ENCODE data around the gene RGS10.
"Not testable (repeated sequence)": the region's sequence is repeated elsewhere in the genome, so short reads cannot be mapped to it uniquely, and the experiment has no call there.

Gene RGS10

DNA sequence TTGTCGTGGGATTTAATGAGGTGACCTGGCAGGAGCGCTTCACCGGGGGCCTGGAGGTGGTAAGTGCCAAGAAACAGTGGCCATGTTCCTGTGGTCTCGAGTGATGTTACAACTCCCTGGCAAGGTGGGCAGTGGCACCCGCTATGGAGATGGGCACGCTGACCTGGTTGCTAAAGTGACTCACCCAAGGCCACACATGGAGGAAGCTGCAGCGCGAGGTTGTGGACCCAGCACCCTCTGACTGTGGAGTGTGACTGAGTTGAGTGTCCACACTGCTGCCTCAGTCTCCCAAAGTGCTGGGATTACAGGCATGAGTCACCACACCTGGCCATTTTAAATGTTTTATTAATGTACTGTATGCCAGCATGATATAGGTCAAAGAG is 73.2 kb downstream of the RGS10 start:
- no peak for DNase-seq
- Mint-ChIP-seq H3K4me3 (no peak overlapping the region), H3K27ac (no peak overlapping the region), H3K36me3 (peaks cover 6 to 8% of the 10 kb centered on the region in 2 donors), H3K27me3 (peaks cover 9 to 10% of the 10 kb centered on the region in 2 donors), H3K9me3 (peaks cover 4 to 13% of the 10 kb centered on the region in 2 donors), H3K4me1 (peaks cover 27 to 48% of the 10 kb centered on the region in 2 donors)
- ATAC-seq (replicated peaks), result no peak

DNA sequence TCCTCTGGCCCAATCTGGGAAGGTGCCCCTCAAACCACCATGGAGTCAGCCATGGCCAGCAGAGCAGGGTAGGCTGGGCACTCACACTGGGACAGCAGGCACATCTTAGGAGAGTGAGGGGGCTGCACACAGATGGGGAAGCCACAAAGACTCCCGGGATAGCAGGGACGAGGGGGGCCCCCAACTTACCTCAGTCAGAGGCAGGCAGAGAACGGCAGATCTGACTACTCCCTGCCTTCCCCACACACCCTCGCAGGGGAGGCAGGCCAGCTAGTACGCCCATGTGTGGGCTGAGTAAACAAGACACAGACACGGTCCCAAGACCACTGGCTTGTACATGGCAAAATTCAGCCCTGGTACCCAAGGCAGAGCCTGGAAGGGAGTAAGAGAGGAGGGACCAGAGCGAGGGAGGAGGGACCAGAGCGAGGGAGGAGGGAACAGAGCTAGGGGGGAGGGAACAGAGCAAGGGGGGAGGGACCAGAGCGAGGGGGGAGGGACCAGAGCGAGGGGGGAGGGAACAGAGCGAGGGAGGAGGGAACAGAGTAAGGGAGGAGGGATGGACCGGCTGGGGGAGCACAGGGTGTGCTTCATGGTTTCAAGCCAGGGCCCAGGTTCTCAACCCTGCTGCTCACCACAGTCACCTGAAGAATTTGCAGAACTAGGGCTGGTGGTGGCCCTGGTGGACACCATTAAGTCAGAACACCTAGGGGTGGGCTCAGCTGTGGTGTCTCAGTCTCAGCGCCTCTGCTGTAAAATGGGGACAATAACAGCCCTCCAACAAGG is 73.8 kb downstream of the RGS10 start:
- DNase-seq (no peak), ATAC-seq (replicated peaks) (no peak)
- peaks cover under 1 to 11% of the 10 kb centered on the region in 2 donors for H3K9me3 Mint-ChIP-seq
- no peak overlapping the region for H3K27ac Mint-ChIP-seq
- peaks cover 4% of the 10 kb centered on the region in 2 donors for H3K36me3 Mint-ChIP-seq
- H3K4me1 Mint-ChIP-seq, result peaks cover 24 to 44% of the 10 kb centered on the region in 2 donors
- peaks cover 9 to 10% of the 10 kb centered on the region in 2 donors for H3K27me3 Mint-ChIP-seq
- H3K4me3 Mint-ChIP-seq, result no peak overlapping the region

DNA sequence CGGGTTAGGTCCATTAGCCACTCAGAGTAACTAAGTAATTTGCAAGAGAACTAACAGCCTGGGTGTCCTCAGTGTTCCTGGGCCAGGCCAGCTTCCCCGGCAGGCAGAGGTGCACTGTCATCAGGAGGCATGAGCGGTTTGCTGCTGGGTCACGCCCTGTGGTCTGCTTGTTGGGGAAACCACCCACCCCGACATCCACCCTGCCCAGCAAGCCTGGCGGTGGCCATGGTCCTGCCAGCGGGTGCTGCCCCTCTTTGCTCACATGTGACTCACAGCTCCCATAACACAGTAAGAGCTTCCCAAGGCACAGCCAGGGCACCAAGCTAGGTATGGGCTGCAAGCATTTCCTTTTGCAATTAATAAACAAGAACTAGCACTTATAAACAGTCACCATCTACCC is 75.9 kb downstream of the RGS10 start:
- DNase-seq (peak; percentile 40), ATAC-seq (replicated peaks) (peak; percentile 50 to 59)
- Mint-ChIP-seq H3K27me3 (peaks cover 9 to 10% of the 10 kb centered on the region in 2 donors), H3K9me3 (peaks cover 4 to 11% of the 10 kb centered on the region in 2 donors), H3K36me3 (peaks cover 11 to 12% of the 10 kb centered on the region in 2 donors), H3K4me3 (no peak overlapping the region), H3K4me1 (peaks cover 20 to 32% of the 10 kb centered on the region in 2 donors), H3K27ac (no peak overlapping the region)

DNA sequence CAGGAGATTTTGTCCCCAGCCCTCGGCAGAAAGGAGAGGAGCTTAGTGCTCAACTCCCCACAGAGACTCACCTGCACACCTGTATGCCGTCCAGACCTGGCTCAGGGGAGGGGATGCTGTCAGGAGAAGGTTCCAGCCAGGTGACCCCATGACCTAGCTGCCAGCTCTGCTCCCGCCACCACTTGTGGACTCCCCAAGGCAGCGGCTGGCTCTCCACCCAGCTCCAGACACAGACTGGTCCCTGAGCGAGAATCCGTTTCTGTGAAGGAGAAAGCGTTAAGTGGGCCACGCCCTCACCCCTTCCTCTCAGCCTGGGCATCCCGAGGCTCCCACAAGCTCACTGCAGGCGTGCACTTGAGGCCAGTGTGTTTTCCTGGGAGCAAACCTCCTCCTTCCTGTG is 76.4 kb downstream of the RGS10 start:
- no peak overlapping the region for H3K4me3 Mint-ChIP-seq
- no peak overlapping the region for H3K27ac Mint-ChIP-seq
- peaks cover 4 to 8% of the 10 kb centered on the region in 2 donors for H3K9me3 Mint-ChIP-seq
- peaks cover 9 to 10% of the 10 kb centered on the region in 2 donors for H3K27me3 Mint-ChIP-seq
- no peak for DNase-seq
- H3K36me3 Mint-ChIP-seq, result peaks cover 11 to 12% of the 10 kb centered on the region in 2 donors
- H3K4me1 Mint-ChIP-seq, result peaks cover 21 to 32% of the 10 kb centered on the region in 2 donors
- ATAC-seq (replicated peaks), result no peak

DNA sequence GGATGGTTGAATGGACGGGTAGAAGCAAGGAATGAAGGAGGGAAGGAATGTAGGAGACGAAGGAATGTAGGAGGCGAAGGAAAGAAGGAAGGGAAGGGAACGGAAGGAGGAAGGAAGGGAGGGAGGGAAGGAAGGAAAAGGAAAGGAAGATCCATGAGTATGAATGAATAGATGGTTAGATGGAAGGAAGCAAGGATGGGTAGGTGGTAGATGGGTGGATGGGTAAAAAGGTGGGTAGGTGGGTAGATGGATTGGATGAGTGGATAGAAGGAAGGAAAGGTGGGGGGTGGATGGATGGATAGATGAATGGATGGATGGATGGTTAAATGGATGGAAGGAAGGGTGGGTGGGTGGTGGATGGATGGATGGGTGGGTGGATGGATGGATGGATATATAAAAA is 77.4 kb downstream of the RGS10 start:
- peaks cover 9 to 10% of the 10 kb centered on the region in 2 donors for H3K27me3 Mint-ChIP-seq
- no peak overlapping the region for H3K4me3 Mint-ChIP-seq
- H3K36me3 Mint-ChIP-seq, result peaks cover 11 to 14% of the 10 kb centered on the region in 2 donors
- no peak overlapping the region for H3K27ac Mint-ChIP-seq
- ATAC-seq (replicated peaks), result no peak
- DNase-seq, result no peak
- peaks cover 4% of the 10 kb centered on the region in 2 donors for H3K9me3 Mint-ChIP-seq
- H3K4me1 Mint-ChIP-seq, result peaks cover 25 to 38% of the 10 kb centered on the region in 2 donors

DNA sequence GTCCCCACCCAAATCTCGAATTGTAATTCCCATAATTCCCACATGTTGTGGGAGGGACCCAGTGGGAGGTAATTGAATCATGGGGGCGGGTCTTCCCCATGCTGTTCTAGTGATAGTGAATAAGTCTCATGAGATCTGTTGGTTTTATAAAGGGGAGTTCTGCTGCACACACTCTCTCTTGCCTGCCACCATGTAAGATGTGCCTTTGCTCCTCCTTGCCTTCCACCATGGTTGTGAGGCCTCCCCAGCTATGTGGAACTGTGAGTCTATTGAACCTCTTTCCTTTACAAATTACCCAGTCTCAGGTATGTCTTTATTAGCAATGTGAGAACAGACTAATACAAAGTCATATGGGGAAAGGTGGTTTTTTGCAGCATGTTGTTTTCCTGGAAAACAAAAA is 79.3 kb downstream of the RGS10 start:
- DNase-seq; H3K9me3 Mint-ChIP-seq; ATAC-seq (replicated peaks); H3K27ac Mint-ChIP-seq; H3K4me3 Mint-ChIP-seq: not testable (repeated sequence)
- peaks cover 9 to 10% of the 10 kb centered on the region in 2 donors for H3K27me3 Mint-ChIP-seq
- H3K4me1 Mint-ChIP-seq, result peaks cover 23 to 38% of the 10 kb centered on the region in 2 donors
- peaks cover 11 to 14% of the 10 kb centered on the region in 2 donors for H3K36me3 Mint-ChIP-seq

DNA sequence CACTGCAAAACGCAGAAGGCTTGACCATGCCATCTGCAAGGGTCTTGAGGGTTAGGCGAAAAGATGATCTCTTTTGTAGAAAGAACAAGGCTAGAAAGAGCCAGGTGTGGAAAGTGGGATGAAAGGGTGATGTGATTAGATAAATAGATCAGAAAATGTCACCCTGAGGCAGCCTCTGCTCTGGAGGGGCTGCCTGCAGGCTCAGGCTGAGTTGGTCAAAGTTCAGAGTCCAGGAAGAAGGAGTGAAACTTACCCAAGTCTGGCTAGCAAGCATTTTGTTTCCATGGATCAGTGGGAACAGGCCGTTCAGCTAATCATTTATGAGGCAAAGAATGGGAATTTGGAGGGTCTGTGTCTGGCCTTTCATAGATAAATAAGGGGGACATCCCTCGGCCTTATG is 79.7 kb downstream of the RGS10 start:
- Mint-ChIP-seq H3K27me3 (peaks cover 9 to 10% of the 10 kb centered on the region in 2 donors), H3K36me3 (peaks cover 11 to 14% of the 10 kb centered on the region in 2 donors), H3K27ac (no peak overlapping the region), H3K4me3 (no peak overlapping the region), H3K4me1 (peaks cover 23 to 38% of the 10 kb centered on the region in 2 donors), H3K9me3 (peaks cover 4% of the 10 kb centered on the region in 2 donors)
- no peak for DNase-seq
- ATAC-seq (replicated peaks), result no peak

DNA sequence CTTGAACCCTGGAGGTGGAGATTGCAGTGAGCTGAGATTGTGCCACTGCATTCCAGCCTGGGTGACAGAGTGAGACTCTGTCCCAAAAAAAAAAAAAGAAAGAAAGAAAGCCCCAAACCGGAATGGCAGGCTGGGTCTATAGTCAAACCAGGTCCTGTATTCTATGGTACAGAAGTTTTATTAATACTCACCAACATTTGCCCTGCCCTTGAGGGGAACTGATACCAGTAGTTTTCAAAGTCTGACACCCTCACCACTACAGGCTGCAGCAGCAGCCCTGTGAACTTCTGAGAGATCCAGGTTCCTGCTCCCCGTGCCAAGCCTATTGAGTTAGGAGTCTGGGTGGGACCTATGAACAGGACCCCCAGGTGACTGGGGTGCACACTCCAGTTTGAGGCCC is 80.6 kb downstream of the RGS10 start:
- Mint-ChIP-seq H3K27ac (peak overlapping the region; percentile 78), H3K4me3 (peak overlapping the region; percentile 19 to 35), H3K9me3 (peaks cover 4% of the 10 kb centered on the region in 2 donors), H3K36me3 (peaks cover 14 to 17% of the 10 kb centered on the region in 2 donors), H3K27me3 (peaks cover 9 to 10% of the 10 kb centered on the region in 2 donors), H3K4me1 (peaks cover 24 to 40% of the 10 kb centered on the region in 2 donors)
- DNase-seq (no peak), ATAC-seq (replicated peaks) (peak; percentile 86 to 89)

DNA sequence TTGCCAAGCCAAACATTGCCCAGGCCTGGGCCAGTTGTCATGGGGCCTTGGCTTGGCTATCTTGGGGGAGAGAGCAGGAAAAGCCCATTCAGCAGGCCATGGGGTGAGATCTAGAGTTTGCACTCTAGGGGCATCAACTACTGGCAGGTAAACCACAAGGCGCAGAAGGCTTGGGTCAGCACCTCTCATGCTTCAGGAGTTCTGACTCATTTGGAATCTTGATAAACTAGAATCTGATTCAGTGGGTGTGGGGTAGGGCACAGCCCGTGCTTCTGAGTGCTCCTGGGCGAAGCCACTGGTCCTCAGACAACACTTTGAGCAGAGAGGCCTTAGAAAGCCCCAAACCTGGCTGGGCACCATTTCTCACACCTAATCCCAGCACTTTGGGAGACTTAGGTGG is 81.1 kb downstream of the RGS10 start:
- peaks cover 9 to 10% of the 10 kb centered on the region in 2 donors for H3K27me3 Mint-ChIP-seq
- DNase-seq (peak; percentile 66), ATAC-seq (replicated peaks) (peak; percentile 94 to 95)
- H3K36me3 Mint-ChIP-seq, result peaks cover 14 to 17% of the 10 kb centered on the region in 2 donors
- H3K4me3 Mint-ChIP-seq, result peak overlapping the region; percentile 30 to 35
- H3K27ac Mint-ChIP-seq, result peak overlapping the region; percentile 78
- peaks cover 4% of the 10 kb centered on the region in 2 donors for H3K9me3 Mint-ChIP-seq
- peaks cover 20 to 37% of the 10 kb centered on the region in 2 donors for H3K4me1 Mint-ChIP-seq

DNA sequence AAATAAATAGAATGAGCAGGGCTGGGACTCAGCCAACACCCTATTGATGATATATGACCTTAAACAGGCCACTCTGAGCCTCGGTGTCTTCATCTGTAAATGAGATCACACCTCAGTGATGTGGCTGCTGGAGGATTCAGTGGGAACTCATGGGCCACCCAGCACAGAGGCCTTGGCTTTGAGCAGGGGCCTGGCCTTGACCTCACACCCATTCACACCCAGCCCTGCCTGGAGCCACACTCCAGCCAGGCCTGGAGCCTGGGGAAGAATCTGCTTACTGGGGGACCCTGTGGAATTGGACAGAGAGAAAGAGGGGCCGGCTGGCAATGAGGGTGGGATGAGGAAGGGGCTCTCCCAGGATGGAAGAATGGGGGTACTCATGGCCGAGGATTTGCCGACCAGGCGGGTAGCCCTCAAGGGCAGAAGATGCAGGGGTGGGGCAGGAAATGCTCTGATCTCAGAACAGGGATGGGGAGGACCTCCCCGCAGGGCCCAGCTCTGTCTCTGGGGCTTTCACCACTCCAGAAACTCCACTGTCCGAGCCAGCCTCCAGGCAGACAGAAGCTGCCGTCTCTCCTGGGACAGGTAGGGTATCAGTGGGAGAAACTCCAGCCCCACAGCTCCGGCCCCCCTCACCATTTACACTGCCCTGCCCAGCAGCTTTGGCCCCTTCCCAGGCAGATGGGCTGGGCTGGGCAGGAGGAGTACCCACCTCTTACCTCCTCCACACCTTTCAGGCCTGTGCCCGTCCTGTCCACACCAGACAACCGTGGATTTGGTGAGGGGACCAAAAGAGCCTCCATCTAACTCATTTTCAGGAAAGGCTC is 81.9 kb downstream of the RGS10 start:
- peaks cover 26 to 39% of the 10 kb centered on the region in 2 donors for H3K4me1 Mint-ChIP-seq
- H3K27ac Mint-ChIP-seq, result peak overlapping the region; percentile 85
- H3K4me3 Mint-ChIP-seq, result no peak overlapping the region
- DNase-seq (no peak), ATAC-seq (replicated peaks) (no peak)
- peaks cover 18 to 22% of the 10 kb centered on the region in 2 donors for H3K36me3 Mint-ChIP-seq
- peaks cover 9 to 10% of the 10 kb centered on the region in 2 donors for H3K27me3 Mint-ChIP-seq
- peaks cover 4% of the 10 kb centered on the region in 2 donors for H3K9me3 Mint-ChIP-seq

DNA sequence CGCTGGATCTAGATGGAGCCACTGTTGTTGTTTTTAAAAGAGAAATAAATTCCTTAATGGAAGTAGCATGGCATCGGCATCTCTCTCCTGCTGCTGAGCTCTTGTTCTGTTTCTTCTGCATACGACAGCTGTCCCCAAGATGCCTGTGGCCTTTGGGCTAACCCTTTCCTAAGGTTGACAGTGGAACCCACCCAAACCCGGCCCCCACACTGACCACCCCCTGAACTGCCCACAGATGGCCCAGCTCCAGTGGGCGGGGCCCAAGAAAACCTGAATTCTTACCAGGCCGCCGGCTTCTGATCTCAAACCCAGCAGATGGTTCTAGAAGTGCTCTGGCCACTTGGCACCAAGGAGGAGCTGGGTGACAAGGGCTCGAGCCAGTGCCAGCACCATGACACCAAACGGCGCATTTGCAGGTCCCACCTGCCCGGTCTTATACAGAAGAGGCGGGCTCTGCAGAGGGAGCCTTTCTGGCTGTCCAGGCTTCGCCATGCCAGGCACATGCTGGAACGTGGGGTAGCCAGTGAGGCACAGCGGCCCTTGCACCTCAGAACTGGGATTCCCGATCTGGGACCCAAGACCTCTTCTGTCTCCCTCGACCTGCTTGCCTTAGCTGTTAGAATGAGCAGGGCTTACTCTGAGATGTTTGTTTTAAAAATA is 82.7 kb downstream of the RGS10 start:
- Mint-ChIP-seq H3K9me3 (peaks cover 4% of the 10 kb centered on the region in 2 donors), H3K4me1 (peaks cover 28 to 42% of the 10 kb centered on the region in 2 donors), H3K36me3 (peaks cover 19 to 26% of the 10 kb centered on the region in 2 donors), H3K27me3 (peaks cover 1 to 2% of the 10 kb centered on the region in 2 donors), H3K27ac (peak overlapping the region; percentile 53), H3K4me3 (no peak overlapping the region)
- DNase-seq (no peak), ATAC-seq (replicated peaks) (no peak)

DNA sequence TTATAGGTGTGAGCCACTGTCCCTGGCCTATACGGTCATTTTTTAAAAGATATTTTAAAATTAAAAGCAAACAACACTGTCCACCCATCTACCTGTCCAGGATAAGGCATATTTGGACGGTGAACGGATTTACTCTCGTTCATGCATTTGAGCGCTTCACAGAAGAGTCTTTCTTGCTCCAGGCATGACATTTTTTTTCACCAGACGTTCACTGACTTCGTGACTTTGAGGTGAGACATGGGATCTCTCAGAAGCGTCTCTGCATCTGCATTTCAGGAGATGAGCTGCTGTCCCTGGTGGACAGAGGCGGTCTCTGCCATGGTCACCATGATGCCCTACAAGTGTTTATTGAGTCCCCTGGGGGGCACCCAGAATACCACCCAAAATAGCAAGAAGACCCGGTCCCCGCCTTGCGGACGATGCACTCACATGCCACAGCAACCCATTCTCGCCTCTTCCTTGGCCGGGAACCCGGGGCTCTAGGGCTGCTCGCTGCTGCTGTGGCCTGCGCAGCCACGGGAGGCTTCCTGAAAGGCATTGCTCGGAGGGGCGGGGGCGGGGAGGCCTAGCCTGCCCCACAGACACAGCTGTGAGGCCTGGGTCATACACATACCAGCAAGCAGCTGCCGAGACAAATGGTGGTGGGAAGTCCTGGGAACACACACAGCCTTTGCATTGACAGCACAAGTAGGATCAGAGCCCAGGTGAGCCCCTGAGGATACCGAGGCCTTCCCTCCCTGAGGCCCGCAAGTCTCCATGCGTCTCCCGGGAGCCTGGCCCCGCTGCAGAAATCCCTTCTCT is 84.4 kb downstream of the RGS10 start:
- H3K4me3 Mint-ChIP-seq, result no peak overlapping the region

DNA sequence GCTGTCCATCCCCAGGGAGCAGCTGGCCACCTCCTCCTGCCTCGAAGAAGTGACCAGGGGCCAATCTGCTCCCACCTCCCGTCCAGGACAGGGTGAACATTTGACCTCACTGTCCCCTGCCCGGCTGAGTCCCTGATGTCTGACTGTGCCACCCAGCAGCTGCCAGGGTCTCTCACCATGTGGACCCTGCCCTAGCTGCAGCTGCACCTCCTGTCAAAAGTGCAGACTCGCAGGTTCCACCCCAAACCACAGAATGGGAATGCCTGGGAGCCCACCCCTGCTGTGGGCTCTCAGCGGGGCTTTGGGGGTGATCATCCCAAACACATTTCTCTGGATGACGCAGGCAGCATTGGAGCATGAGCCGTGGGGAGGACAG is 86.1 kb downstream of the RGS10 start:
- no peaks in the 10 kb centered on the region for H3K27me3 Mint-ChIP-seq
- H3K4me1 Mint-ChIP-seq, result peaks cover 22 to 37% of the 10 kb centered on the region in 2 donors
- ATAC-seq (replicated peaks) (no peak), DNase-seq (no peak)
- H3K4me3 Mint-ChIP-seq, result no peak overlapping the region
- H3K36me3 Mint-ChIP-seq, result peaks cover 19 to 31% of the 10 kb centered on the region in 2 donors
- H3K9me3 Mint-ChIP-seq, result no peaks in the 10 kb centered on the region
- no peak overlapping the region for H3K27ac Mint-ChIP-seq

More for the DNA sequence above, 84.4 kb downstream of the RGS10 start:
- ATAC-seq (replicated peaks) (no peak), DNase-seq (no peak)
- no peak overlapping the region for H3K27ac Mint-ChIP-seq
- peaks cover 30 to 48% of the 10 kb centered on the region in 2 donors for H3K4me1 Mint-ChIP-seq
- H3K27me3 Mint-ChIP-seq, result no peaks in the 10 kb centered on the region
- H3K36me3 Mint-ChIP-seq, result peaks cover 22 to 34% of the 10 kb centered on the region in 2 donors
- H3K9me3 Mint-ChIP-seq, result peaks cover under 1 to 1% of the 10 kb centered on the region in 2 donors
